GM19438 (cell line): ENCODE data around the gene ZBTB16.

Source experiments
- ATAC-seq: cut with Tn5 transposase; IDR thresholded peaks from one replicate; pipeline ENCODE4 v1.9.1; 2021; ENCODE audit warnings: low read depth; ENCODE audit not compliant: unreplicated experiment

ZBTB16 gene

DNA sequence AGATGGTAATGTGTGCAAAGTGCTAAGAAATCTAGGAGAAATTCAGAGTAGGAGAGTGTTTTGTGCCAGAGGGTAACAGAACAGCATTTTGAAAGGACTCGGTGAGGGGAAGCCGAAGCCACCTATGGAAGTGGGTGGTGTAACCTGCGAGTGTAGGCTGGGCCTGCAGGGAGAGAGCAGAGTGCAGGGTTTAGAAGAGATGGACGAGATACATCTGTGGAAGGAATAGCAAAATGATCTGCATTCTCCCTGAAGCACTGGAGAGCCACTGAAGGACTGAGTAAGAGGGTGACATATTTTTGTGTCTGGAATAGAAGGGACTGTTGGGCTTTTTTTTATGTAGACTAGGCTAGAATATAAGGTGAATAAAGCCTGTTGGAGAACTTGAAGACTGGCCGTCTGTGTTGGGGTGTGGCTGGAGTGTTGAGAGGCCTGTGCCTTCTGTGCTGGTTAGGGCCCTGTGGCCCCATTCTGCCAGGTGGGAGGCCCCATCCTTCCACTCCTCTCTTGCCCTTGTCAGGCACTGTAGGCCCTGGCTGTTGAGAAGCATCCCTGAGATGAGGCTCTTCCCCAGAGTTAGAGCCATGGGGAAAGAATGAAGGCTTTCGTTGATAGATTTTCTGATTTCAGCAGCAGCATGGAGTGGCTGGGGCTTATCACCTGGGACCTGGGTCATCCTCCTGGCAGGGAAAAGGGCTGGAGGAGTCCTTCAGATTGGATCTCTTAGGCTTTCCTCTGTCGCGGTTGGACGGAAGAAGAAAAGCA lies 102.2 kb downstream of the ZBTB16 start:
- no peak for ATAC-seq

DNA sequence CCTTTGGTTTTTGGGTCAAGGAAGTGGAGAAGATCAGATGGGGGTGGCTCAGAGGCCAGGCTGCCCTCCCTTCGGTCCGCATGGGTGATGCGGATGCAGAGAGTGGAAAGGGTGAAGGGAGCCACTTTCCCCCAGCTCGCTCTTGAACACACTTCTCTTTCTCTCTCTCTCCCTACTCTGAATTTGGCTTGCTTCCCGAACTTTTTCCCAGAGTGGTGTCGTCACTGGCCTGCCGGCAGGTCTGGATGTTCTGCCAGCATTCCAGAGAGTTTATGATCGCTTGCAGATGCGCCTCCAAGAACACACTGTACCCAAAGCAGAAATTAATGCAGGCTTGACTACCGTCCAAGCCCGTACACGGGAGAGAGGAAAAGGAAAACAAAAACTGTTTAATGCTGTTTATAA lies 103.2 kb downstream of the ZBTB16 start:
- ATAC-seq = no peak

GRCh38 chr11:114163229-114163631 lies 103.7 kb downstream of the ZBTB16 start:
- no peak for ATAC-seq

GRCh38 chr11:114163830-114164401 lies 104.4 kb downstream of the ZBTB16 start:
- ATAC-seq = no peak

- ATAC-seq = no peak
Measured at GRCh38 chr11:114164546-114164945, 105.0 kb downstream of the ZBTB16 start.

DNA sequence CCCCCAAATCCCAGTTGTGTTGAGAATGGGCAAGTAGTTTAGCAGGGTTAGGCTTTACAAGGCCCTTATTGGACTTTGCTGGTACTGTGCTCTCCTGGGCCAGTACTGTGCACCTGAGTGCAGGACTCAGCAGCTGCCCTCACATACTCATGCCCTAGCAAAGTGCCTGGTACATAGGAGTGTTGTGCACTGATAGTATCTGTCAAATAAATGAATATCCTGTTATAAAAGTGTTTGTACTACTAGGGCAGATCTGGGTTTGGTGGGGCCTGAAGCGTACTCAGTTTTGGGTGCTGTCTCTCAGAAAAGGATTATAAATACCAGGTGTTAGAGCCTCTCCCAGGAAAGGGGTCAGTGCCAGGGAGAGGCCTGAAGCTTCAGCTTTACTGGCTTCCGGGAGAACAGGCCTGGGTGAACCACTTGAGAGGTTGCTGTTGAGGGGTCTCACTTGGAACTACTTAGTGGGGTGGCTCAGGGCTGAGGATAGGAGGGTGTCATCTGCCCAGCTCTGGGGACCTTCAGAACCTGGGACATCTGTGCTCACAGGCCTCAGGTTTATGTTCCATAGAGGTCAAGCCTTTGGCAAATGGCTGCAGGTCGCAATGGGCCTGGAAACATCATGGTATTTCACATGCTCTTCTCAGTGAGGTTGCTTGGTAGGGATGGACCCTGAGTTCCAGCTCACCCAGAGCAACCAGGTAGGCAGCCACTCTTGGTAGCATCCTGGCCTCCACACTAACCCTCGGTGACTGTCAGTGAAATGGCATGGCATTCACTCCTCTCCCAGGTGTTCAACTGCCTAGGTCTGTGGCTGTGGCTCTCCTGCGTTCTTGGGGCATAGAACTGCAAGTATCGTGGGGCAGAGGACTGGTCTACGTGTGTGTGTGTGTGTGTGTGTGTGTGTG lies 106.1 kb downstream of the ZBTB16 start:
- ATAC-seq = no peak

DNA sequence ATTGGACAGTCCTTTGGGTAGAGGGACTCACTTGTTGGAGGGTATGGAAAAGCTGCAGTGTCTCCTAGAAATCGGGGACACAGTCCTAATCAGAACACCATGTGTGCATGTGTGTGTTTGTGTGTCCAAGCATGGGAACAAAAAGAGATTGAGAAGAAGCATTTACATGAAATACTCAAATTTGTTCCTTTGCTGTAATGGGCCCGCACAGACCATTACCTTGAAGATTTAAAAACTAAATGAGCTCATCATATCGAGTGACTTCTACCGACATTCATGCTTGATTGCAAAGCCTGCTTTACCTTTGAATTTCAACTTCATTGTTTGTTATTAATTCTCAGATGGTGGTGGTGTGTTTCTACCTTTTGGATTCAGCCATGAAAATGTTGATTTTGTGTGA lies 106.9 kb downstream of the ZBTB16 start:
- no peak for ATAC-seq

- no peak for ATAC-seq
Measured at GRCh38 chr11:114166897-114167323, 107.4 kb downstream of the ZBTB16 start.

DNA sequence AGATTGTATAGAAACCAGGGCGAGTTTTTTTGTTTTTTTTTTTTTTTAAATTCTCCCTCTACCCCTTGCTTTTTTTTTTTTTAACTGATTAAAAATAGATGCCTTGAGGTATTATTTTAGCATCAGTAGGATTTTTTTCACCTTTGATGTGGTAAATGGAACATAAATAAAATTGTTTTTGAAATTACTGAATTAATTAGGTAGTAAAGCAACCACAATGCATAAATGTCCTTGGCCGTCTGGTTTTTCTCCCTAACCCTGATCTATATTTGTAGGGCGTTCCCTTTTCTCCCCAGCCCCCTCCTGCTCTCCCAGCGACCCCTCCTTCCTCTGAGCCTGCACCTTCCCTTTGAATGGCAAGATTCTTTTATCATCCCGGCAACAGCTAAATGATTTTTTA lies 107.8 kb downstream of the ZBTB16 start:
- no peak for ATAC-seq

DNA sequence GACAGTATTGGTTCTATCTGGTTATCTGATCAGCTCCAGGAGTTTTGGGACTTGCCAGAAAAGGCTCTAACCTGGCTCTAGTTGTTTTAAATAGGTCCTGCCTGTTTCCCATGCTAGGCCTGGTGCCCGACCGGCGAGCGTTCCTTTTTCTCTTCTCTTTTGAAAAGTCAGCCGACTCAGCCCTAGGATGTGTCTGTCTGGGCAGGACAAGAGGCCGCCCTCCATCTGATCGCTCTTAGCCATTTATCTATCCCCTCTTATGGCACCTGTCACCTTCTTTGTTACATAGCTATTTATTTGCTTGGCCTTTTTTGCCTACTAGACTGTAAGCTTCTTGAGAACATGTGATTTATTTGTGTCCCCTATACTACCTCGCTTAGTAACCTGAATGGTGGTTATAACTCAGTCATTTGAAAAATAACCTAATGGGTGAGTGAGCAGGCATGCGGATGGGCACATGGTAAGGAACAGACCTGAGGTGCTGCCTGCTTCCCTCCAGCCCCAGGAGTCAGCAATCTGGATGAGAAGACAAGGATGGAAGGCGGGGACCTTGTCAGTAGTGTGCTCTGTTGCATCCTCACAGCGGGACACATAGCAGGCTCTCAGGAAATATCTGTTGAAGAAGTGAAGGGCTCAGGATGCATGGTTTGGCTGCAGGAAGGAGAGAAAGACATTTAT lies 108.4 kb downstream of the ZBTB16 start:
- no peak for ATAC-seq

GRCh38 chr11:114168691-114169090 lies 109.2 kb downstream of the ZBTB16 start:
- no peak for ATAC-seq

DNA sequence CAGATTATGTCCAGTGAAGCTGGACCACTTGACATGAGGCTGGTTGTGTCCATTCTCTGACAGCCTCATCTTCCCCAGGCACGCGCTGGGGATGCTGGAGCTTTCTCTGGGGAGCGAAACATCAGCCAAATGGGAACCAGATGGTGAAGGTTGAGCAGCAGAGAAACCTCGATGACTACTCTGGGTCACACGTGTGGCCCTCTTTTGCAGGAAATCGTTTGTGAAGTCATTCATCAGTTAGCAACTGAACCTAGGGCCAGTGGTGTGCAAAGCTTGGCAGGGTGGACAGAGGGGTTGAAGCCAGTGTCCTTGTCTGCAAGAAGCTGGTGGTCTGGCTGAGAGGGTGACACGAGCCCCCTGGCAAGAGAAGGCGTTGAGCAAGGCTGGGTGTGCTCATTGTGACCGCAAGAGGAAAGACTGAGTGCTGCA lies 109.8 kb downstream of the ZBTB16 start:
- ATAC-seq = no peak

- ATAC-seq = no peak
Measured at GRCh38 chr11:114169821-114170220, 110.3 kb downstream of the ZBTB16 start.

DNA sequence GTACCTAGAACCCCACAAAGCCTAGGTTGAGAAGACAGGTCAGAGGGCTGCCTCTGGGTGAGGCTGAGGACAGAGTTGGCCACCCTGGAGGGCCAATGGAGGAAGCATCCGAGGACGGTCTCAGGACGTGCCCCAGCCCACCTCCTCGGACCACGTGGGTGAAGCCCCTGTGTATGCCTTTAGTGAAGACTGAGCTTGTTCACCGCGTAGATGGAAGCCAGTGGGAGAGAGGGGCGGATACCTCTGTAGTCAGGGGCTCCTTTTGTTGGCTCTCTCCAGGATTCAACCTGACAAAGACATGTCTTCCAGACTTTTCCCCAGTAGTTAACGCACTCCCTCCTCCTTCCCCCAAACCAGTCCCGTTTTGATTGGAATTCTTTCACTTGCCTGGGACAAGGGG lies 110.7 kb downstream of the ZBTB16 start:
- ATAC-seq = no peak

DNA sequence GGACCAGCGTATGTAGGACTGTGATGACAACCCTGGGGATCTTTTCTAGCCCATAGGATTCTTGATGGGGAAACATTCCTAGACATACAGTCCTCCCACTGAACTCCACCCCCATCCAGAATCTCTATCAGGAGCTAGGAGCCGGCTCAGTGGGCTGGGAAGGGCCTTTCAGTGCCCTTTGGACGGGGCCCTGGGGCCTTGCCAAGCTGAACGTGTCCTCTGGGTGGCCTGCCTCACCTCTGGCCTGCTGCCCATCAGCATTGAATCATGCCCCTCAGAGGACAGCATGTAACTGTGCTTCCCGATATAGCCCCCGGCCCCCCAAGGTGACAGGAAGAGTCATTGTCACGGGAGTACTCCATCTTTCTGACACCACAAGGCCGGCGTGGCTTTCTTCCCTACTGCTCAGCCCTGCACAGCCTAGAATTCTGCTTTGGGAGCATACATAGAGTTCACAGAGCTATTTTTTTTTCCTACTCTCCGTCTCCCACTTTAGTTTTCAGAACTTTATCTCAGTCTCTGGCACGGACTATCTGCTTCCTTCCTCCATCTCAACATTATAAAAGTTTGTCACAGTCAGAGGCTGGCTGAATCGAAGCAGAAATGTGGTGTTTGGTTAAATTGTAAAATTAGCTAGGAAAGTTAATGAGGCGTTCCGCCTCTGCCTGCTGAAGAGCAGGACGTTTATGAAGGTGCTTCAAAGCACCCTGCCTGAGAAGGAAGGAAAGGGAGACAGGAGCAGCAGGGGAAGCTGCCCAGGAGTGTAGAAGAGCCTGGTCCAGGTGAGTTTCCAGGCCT lies 111.9 kb downstream of the ZBTB16 start:
- ATAC-seq = no peak

DNA sequence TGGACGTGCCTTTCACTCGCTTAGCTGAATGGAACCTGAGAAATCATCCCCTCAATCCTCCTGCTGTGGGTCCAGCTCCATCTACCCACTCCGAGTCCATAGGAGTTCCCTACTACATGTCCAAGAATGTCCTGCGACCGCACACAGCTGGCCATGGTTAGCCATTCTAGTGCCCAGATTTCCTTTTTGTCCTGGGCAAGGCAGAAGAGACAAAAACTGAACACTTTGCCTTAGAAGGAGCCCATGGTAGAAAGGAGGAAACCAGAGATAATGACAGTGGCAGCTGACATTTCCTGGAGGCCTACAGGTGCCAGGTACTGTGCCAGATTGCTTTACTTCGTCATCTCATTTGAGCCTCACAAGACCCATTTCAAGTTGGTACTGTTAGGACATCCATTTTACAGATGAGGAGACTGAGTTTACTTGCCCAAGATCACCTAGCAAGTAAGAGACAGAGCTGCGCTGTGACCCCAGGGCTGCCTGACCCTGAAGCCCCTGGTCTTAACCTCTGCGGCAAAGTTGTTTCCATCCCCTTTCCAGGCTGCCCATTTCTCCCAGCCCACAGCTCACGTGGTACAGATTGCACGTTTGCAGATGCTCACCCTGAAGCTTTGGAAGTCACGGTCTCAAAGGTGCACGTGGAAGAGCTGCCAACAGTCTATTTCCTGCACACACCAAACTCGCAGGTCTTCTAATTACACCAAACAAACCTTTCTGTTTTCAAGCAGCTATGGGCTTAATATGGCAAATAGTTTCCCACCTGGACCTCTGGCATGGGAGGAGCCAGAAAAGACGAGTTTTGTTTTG lies 112.7 kb downstream of the ZBTB16 start:
- ATAC-seq = no peak

DNA sequence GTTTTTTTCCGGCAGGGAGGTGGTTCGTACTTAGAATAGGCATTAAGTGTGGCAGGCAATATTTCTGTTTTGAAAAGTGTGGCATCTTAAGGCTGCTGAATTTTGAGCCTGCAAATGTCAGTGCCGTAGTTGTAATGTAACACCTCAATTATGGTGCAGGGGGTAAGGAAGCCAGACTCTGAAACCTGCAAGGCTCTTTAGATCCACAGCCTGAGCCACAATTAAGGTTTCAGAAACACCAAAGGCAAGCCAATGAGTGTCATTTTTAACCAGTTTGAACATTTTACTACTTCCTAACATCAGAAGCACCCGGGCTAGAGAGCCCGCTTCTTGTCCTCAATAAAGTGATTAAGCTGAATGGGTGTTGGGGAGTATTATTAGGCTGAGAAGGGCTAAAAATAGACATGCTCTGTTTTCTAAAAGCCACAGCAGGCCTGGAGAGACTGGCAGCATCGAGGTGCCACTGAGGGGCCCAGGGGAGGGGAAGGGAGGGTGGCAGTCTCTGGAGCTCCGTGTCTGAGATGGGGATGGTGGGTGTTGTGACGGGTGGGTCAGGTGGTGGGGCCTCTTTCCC lies 113.4 kb downstream of the ZBTB16 start:
- ATAC-seq = no peak

- ATAC-seq = no peak
Measured at GRCh38 chr11:114173843-114174242, 114.3 kb downstream of the ZBTB16 start.
